ENCODE data around the gene DUOXA2.

The DUOXA2 gene

DNA sequence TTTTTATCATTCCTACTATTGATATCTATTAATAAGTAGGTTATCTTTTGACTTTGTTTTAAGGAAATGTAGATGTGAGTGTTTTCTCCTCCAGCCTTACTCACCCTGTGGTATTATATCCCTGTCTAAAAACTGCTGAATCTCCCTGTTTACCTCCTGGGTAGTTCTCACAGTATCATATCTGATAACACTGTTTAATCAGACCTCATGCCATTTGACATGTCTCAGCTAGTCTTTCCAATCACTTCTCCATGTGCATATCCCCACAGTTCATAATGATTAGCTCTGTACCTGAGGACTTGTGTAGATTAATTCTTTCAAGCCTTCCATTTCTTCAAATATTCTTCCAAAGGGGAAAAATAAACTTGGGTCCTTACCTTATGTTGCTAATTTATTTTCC is 30.9 kb upstream of the DUOXA2 start:
- no peak overlapping the region for H3K27ac ChIP-seq (ENCODE audit: low read depth, low read length)
- no peaks in the 10 kb centered on the region for H3K9me3 ChIP-seq (ENCODE audit: control insufficient read depth in 5 of 5, low read length in 5 of 5)
- H3K4me1 ChIP-seq (ENCODE audit: control insufficient read depth in 5 of 5, insufficient read depth in 5 of 5, low read length in 5 of 5), result no peaks in the 10 kb centered on the region
- H3K9ac ChIP-seq (ENCODE audit: low read length in 5 of 5), result no peak overlapping the region
- peaks cover 0 to 8% (median 0%) of the 10 kb centered on the region in 5 donors for H3K27me3 ChIP-seq (ENCODE audit: control insufficient read depth in 5 of 5, insufficient read depth in 4 of 5, low read length in 5 of 5)
- no peaks in the 10 kb centered on the region for H3K36me3 ChIP-seq (ENCODE audit: control insufficient read depth in 5 of 5, insufficient read depth in 5 of 5, low read length in 5 of 5)
- H3K4me3 ChIP-seq (ENCODE audit: low read depth in 1 of 5, low read length in 5 of 5), result no peak overlapping the region

DNA sequence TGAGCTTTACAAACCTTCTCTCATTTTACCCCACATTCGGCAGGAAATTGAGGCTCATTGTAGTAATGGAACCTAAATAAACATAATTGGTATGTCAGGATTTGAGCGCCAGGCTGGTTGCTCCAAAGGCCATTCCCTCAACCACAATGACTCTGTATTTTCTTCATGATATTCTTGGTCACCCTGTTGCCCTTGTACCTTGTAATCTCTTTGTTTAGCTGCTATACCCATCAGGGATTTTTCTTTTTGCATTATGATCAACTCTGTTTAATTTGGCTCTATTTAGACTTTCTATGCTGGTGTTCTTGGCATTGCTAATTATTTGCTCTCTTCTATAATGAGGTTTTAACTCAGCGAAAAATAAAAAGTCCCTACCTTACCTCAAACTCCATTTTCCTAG is 30.0 kb upstream of the DUOXA2 start:
- Histone ChIP-seq H3K27me3 (ENCODE audit: control insufficient read depth in 5 of 5, insufficient read depth in 4 of 5, low read length in 5 of 5) (peaks cover 0 to 8% (median 0%) of the 10 kb centered on the region in 5 donors), H3K36me3 (ENCODE audit: control insufficient read depth in 5 of 5, insufficient read depth in 5 of 5, low read length in 5 of 5) (no peaks in the 10 kb centered on the region), H3K4me1 (ENCODE audit: control insufficient read depth in 5 of 5, insufficient read depth in 5 of 5, low read length in 5 of 5) (no peaks in the 10 kb centered on the region), H3K9ac (ENCODE audit: low read length in 5 of 5) (no peak overlapping the region), H3K27ac (ENCODE audit: low read depth, low read length) (no peak overlapping the region), H3K9me3 (ENCODE audit: control insufficient read depth in 5 of 5, low read length in 5 of 5) (no peaks in the 10 kb centered on the region), H3K4me3 (ENCODE audit: low read depth in 1 of 5, low read length in 5 of 5) (no peak overlapping the region)

DNA sequence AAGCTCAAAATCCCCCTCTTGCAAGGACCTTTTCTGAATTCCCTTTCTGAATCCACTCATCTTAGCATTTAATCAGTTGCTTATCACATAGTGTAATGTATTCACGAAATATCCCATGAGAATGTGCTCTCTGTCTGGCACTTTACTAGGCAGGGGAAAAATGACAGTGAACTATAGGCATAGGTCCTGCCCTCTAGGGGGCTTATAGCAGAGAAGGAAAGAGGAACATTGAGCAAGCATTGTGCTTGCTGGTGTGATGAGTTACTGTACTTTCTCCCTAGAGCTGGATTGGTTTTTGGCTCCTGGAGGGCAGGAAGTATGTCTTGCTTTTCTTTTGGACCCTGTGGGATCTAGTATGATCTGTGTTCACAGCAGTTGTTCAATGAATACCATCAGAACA is 26.6 kb upstream of the DUOXA2 start:
- H3K9ac ChIP-seq (ENCODE audit: low read length in 5 of 5), result no peak overlapping the region
- peaks cover 0 to 10% (median 0%) of the 10 kb centered on the region in 5 donors for H3K27me3 ChIP-seq (ENCODE audit: control insufficient read depth in 5 of 5, insufficient read depth in 4 of 5, low read length in 5 of 5)
- no peak overlapping the region for H3K27ac ChIP-seq (ENCODE audit: low read depth, low read length)

DNA sequence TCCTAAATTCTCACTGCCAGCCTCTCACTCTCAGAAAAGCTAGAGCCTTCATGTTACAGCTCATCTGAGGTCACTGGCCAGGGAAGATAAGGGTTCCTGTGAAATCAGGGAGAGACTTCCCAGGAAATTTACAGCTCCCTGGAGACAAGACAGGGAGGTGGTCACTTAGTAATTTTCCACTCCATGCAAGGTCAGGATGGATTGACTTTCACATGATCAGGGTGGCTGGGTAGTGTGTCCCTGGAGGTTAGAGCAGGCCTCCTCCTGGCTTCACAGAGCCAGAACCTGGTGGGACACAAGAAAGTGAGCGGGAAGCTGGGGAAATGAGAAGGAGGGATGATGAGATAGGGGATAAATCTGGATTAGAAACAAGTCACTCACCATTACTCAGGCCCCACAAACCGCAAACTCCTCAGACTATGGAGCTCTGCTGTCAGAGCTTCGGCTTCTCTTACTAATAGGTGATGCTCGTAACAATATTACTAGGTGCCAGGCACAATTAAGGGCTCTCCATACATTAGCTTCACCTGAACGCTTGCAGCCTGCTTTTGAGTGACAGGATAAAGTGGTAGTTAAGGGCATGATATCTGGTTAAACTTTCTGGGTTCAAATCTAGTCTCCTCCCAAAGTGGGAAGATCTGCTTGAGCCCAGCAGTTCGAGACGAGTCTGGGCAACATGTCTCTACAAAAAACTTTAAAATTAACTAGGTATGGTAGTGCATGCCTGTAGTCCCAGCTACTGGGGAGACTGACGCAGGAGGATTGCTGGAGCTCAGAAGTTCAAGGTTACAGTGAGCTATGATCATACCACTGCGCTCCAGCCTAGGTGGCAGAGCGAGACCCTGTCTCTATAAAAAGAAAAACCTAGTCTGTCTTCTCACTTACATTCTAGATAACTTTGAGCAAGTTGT is 25.1 kb upstream of the DUOXA2 start:
- no peaks in the 10 kb centered on the region for H3K36me3 ChIP-seq (ENCODE audit: control insufficient read depth in 5 of 5, insufficient read depth in 5 of 5, low read length in 5 of 5)
- no peak overlapping the region for H3K27ac ChIP-seq (ENCODE audit: low read depth, low read length)
- H3K4me1 ChIP-seq (ENCODE audit: control insufficient read depth in 5 of 5, insufficient read depth in 5 of 5, low read length in 5 of 5), result no peaks in the 10 kb centered on the region
- H3K9ac ChIP-seq (ENCODE audit: low read length in 5 of 5), result no peak overlapping the region
- H3K9me3 ChIP-seq (ENCODE audit: control insufficient read depth in 5 of 5, low read length in 5 of 5), result no peaks in the 10 kb centered on the region
- no peak overlapping the region for H3K4me3 ChIP-seq (ENCODE audit: low read depth in 1 of 5, low read length in 5 of 5)
- peaks cover 0 to 10% (median 0%) of the 10 kb centered on the region in 5 donors for H3K27me3 ChIP-seq (ENCODE audit: control insufficient read depth in 5 of 5, insufficient read depth in 4 of 5, low read length in 5 of 5)

More for the DNA sequence above, 26.6 kb upstream of the DUOXA2 start:
- no peaks in the 10 kb centered on the region for H3K36me3 ChIP-seq (ENCODE audit: control insufficient read depth in 5 of 5, insufficient read depth in 5 of 5, low read length in 5 of 5)
- H3K9me3 ChIP-seq (ENCODE audit: control insufficient read depth in 5 of 5, low read length in 5 of 5), result no peaks in the 10 kb centered on the region
- H3K4me3 ChIP-seq (ENCODE audit: low read depth in 1 of 5, low read length in 5 of 5), result no peak overlapping the region
- H3K4me1 ChIP-seq (ENCODE audit: control insufficient read depth in 5 of 5, insufficient read depth in 5 of 5, low read length in 5 of 5), result no peaks in the 10 kb centered on the region

DNA sequence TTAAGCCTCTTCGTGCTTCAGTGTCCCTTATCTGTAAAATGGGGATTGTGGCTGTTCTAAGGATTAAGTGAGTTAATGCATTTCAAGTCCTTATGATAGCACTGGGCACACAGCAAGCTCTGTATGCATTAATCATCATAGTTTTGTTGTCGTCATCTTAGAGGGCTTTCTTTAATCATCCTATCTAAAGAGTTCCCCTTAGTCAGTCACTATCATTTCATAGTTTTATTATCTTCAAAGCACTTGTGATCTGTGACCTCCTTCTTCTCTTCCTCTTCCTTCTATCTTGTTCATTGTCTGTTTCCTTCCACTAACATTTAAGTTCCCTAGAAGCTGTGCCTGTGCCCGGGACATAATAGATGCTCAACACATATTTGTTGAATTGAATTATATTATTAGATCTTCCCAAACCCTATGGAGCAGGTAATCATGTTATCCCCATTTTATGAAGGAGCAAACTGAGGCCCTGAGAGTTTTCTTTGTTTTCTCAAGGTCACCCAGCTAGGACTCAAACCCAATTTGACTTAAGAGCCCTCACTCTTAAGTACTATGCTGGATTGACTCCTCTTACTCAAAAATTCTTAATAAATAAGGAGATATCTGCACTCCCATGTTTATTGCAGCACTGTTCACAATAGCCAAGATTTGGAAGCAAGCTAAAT is 24.3 kb upstream of the DUOXA2 start:
- Histone ChIP-seq H3K4me1 (ENCODE audit: control insufficient read depth in 5 of 5, insufficient read depth in 5 of 5, low read length in 5 of 5) (no peaks in the 10 kb centered on the region), H3K9me3 (ENCODE audit: control insufficient read depth in 5 of 5, low read length in 5 of 5) (no peaks in the 10 kb centered on the region), H3K36me3 (ENCODE audit: control insufficient read depth in 5 of 5, insufficient read depth in 5 of 5, low read length in 5 of 5) (no peaks in the 10 kb centered on the region), H3K27ac (ENCODE audit: low read depth, low read length) (no peak overlapping the region), H3K9ac (ENCODE audit: low read length in 5 of 5) (no peak overlapping the region), H3K4me3 (ENCODE audit: low read depth in 1 of 5, low read length in 5 of 5) (no peak overlapping the region), H3K27me3 (ENCODE audit: control insufficient read depth in 5 of 5, insufficient read depth in 4 of 5, low read length in 5 of 5) (peaks cover 0 to 13% (median 0%) of the 10 kb centered on the region in 5 donors)

DNA sequence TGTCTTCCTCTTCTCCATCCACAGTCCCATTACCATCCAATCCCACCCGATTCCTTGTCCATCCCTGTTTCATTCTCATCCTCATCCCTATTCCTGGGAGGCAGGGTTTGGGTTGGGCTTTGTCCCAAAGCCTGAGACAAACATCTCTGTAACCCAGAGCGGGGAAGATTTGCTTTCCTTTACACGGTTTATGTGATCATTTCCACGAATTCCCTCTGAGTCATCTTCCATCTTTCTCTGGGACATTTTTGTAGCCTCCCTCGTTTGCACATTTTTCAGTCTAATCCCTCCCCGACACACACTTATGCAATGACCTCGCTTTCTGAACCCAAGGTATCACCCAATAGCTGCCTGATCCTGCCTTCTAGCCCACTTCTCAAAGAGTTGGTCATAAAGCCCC is 23.0 kb upstream of the DUOXA2 start:
- Histone ChIP-seq H3K9me3 (ENCODE audit: control insufficient read depth in 5 of 5, low read length in 5 of 5) (no peaks in the 10 kb centered on the region), H3K27me3 (ENCODE audit: control insufficient read depth in 5 of 5, insufficient read depth in 4 of 5, low read length in 5 of 5) (peaks cover 0 to 13% (median 0%) of the 10 kb centered on the region in 5 donors), H3K4me1 (ENCODE audit: control insufficient read depth in 5 of 5, insufficient read depth in 5 of 5, low read length in 5 of 5) (no peaks in the 10 kb centered on the region), H3K4me3 (ENCODE audit: low read depth in 1 of 5, low read length in 5 of 5) (no peak overlapping the region), H3K9ac (ENCODE audit: low read length in 5 of 5) (no peak overlapping the region), H3K27ac (ENCODE audit: low read depth, low read length) (no peak overlapping the region), H3K36me3 (ENCODE audit: control insufficient read depth in 5 of 5, insufficient read depth in 5 of 5, low read length in 5 of 5) (no peaks in the 10 kb centered on the region)

DNA sequence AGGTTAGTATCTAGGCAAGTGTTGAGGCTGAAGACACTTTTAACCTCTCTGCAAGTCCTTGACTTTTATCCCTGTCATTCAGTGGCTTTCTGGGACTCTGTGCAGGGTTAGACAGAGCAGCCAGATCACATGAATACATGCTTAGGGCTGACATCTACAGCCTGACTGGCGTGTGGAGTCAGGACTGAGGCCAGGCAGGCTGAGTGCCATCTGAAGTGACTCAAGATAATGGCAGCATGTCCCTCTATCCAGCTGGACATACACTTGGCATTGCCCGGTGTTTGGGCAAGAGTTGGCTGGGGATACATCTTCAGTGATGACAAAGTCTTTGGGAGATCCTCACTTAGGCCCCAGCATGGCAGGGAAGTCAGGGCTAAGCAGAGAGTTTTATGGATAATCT is 22.6 kb upstream of the DUOXA2 start:
- H3K4me1 ChIP-seq (ENCODE audit: control insufficient read depth in 5 of 5, insufficient read depth in 5 of 5, low read length in 5 of 5), result no peaks in the 10 kb centered on the region
- peaks cover 0 to 13% (median 0%) of the 10 kb centered on the region in 5 donors for H3K27me3 ChIP-seq (ENCODE audit: control insufficient read depth in 5 of 5, insufficient read depth in 4 of 5, low read length in 5 of 5)
- H3K4me3 ChIP-seq (ENCODE audit: low read depth in 1 of 5, low read length in 5 of 5), result no peak overlapping the region
- no peaks in the 10 kb centered on the region for H3K9me3 ChIP-seq (ENCODE audit: control insufficient read depth in 5 of 5, low read length in 5 of 5)
- H3K9ac ChIP-seq (ENCODE audit: low read length in 5 of 5), result no peak overlapping the region
- H3K27ac ChIP-seq (ENCODE audit: low read depth, low read length), result no peak overlapping the region
- no peaks in the 10 kb centered on the region for H3K36me3 ChIP-seq (ENCODE audit: control insufficient read depth in 5 of 5, insufficient read depth in 5 of 5, low read length in 5 of 5)

DNA sequence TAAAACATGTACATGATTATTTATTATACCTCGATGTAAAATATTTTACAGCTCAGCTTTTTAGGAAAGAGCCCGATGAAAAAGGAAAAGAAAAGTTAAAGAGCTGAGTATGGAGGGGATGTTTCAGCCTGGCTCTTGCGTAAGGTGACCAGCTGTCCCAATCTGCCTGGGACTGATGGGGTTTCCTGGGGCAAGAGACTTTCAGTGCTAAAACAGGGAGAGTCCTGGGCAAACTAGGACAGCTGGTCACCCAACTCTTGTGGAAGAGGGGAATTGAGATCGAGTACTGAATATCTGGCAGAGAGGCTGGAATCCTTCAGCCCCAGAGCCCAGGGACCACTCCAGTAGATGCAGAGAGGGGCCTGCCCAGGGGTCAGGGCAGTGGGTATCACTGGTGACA is 21.1 kb upstream of the DUOXA2 start:
- Histone ChIP-seq H3K4me3 (ENCODE audit: low read depth in 1 of 5, low read length in 5 of 5) (no peak overlapping the region), H3K27ac (ENCODE audit: low read depth, low read length) (no peak overlapping the region), H3K9ac (ENCODE audit: low read length in 5 of 5) (no peak overlapping the region), H3K9me3 (ENCODE audit: control insufficient read depth in 5 of 5, low read length in 5 of 5) (no peaks in the 10 kb centered on the region), H3K36me3 (ENCODE audit: control insufficient read depth in 5 of 5, insufficient read depth in 5 of 5, low read length in 5 of 5) (no peaks in the 10 kb centered on the region), H3K27me3 (ENCODE audit: control insufficient read depth in 5 of 5, insufficient read depth in 4 of 5, low read length in 5 of 5) (peaks cover 0 to 5% (median 0%) of the 10 kb centered on the region in 5 donors), H3K4me1 (ENCODE audit: control insufficient read depth in 5 of 5, insufficient read depth in 5 of 5, low read length in 5 of 5) (no peaks in the 10 kb centered on the region)

DNA sequence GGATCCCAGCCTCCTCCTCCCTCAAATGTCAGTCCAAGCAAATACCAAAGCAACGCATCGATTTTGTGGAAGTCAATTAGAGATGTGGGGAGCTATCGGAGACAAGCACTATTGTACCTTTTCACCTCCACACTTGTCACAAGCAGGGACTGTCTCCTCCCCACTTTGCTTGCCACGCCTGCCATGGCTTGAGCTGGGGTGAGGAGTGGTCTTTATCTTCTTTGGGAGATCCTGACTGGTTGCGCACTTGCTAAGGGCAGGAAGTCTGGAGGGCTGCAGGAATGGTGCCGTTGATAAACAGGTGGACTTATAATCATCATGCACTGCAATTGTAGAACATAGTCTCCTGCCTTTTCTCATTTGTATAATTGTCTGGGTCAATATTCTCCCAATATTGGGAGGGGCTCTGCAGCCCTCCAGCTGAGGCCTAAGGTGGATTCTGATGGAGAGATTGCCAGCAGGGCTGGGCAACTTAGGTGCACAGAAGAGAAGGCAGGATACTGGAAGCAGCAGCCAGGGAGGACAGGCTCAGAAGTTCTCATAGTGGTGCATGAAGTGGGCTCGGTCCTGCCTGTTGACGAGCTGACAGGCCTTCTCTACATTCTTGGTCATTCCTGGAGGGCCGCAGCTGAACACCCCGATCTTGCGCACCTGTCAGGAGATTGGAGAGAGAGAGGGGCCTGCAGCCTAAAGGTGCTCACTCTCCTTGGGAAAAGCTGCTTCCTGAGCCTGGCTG is 20.3 kb upstream of the DUOXA2 start:
- H3K27me3 ChIP-seq (ENCODE audit: control insufficient read depth in 5 of 5, insufficient read depth in 4 of 5, low read length in 5 of 5), result peaks cover 0 to 5% (median 0%) of the 10 kb centered on the region in 5 donors
- no peak overlapping the region for H3K27ac ChIP-seq (ENCODE audit: low read depth, low read length)

DNA sequence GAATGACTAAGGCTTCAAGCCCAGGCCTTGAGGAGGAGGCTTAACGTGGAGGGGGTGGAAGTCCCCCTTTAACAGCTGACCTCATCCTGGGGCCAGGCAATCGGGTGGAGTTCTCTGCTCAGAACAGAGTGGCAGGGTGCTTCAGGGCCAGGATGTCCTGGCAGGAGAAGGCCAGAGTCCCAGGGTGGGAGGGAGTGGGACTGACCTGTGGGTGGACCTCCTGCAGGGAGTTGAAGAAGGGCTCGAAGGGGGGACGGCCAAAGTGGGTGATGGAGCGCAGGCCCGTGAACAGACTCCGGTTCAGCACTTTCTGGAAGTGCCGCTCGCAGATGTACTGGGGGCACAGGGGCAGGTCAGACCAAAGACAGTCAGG is 19.8 kb upstream of the DUOXA2 start:
- H3K36me3 ChIP-seq (ENCODE audit: control insufficient read depth in 5 of 5, insufficient read depth in 5 of 5, low read length in 5 of 5), result no peaks in the 10 kb centered on the region
- H3K27me3 ChIP-seq (ENCODE audit: control insufficient read depth in 5 of 5, insufficient read depth in 4 of 5, low read length in 5 of 5), result peaks cover 0 to 5% (median 0%) of the 10 kb centered on the region in 5 donors
- no peak overlapping the region for H3K9ac ChIP-seq (ENCODE audit: low read length in 5 of 5)
- H3K27ac ChIP-seq (ENCODE audit: low read depth, low read length), result no peak overlapping the region
- no peaks in the 10 kb centered on the region for H3K9me3 ChIP-seq (ENCODE audit: control insufficient read depth in 5 of 5, low read length in 5 of 5)
- H3K4me1 ChIP-seq (ENCODE audit: control insufficient read depth in 5 of 5, insufficient read depth in 5 of 5, low read length in 5 of 5), result no peaks in the 10 kb centered on the region
- no peak overlapping the region for H3K4me3 ChIP-seq (ENCODE audit: low read depth in 1 of 5, low read length in 5 of 5)

More for the DNA sequence above, 20.3 kb upstream of the DUOXA2 start:
- no peak overlapping the region for H3K4me3 ChIP-seq (ENCODE audit: low read depth in 1 of 5, low read length in 5 of 5)
- H3K9ac ChIP-seq (ENCODE audit: low read length in 5 of 5), result no peak overlapping the region
- no peaks in the 10 kb centered on the region for H3K36me3 ChIP-seq (ENCODE audit: control insufficient read depth in 5 of 5, insufficient read depth in 5 of 5, low read length in 5 of 5)
- no peaks in the 10 kb centered on the region for H3K4me1 ChIP-seq (ENCODE audit: control insufficient read depth in 5 of 5, insufficient read depth in 5 of 5, low read length in 5 of 5)
- no peaks in the 10 kb centered on the region for H3K9me3 ChIP-seq (ENCODE audit: control insufficient read depth in 5 of 5, low read length in 5 of 5)

Data from subcutaneous abdominal adipose tissue (tissue), 5 donors.